ENCODE data around the gene PPIL6. TPM values are rescaled to one million over a fixed set of nuclear protein-coding genes. Genes with fewer than 3 reads are reported as not detected.

Gene PPIL6
- polyA plus RNA-seq, 2 of the 4 experiments (the other 2 are of a cell fraction): 1.6 to 5.0 TPM

- TF ChIP-seq KDM5A (IDR thresholded peaks at IDR 0.05): no peak
- no peak for TF ChIP-seq POLR2AphosphoS2 (conservative IDR thresholded peaks at IDR 0.05; ENCODE audit: low read length)
- no peak for TF ChIP-seq ZNF302 (CRISPR knock-in tag; IDR thresholded peaks at IDR 0.05)
- no peak for TF ChIP-seq PHF8 (IDR thresholded peaks at IDR 0.05; ENCODE audit: borderline replicate concordance, low read depth)
Observed at GRCh38 chr6:109472132-109472995, 31.9 kb upstream of the PPIL6 start (continued).

GRCh38 chr6:109471105-109471810 is 30.8 kb upstream of the PPIL6 start:
- ChIA-PET POLR2A (no interaction called here), CTCF (no interaction called here)
- no peak overlapping the region for H3K27ac ChIP-seq
- no peak for ATAC-seq
- FAIRE-seq: no peak
- H3K4me1 ChIP-seq: no peaks in the 10 kb centered on the region
- 97% methylated on average over 5 of the region's 5 CpGs for WGBS (ENCODE audit: missing lambda C conversion rate)
- DNase-seq (ENCODE audit: low read depth in 1 of 2, low spot score in 1 of 2): no peak
- H3K4me2 ChIP-seq: no peak overlapping the region
- H3K9me3 ChIP-seq: no peaks in the 10 kb centered on the region
- no peak overlapping the region for H3K4me3 ChIP-seq
- TF ChIP-seq RCOR1 (IDR thresholded peaks at IDR 0.05; ENCODE audit: low read depth, low read length): no peak
- no peak for TF ChIP-seq EHF (CRISPR knock-in tag; IDR thresholded peaks at IDR 0.05)
- no peak for TF ChIP-seq FOSB (CRISPR knock-in tag; IDR thresholded peaks at IDR 0.05)
- no peak for TF ChIP-seq GATA3 (IDR thresholded peaks at IDR 0.05; ENCODE audit: borderline replicate concordance)
- TF ChIP-seq TP53 (CRISPR knock-in tag; IDR thresholded peaks at IDR 0.05): no peak
- no peak for TF ChIP-seq RAD21 (conservative IDR thresholded peaks at IDR 0.05 in 1 of 2, IDR thresholded peaks at IDR 0.05 in 1 of 2)
- no peak for TF ChIP-seq ZC3H11A (IDR thresholded peaks at IDR 0.05)
- TF ChIP-seq CHD2 (IDR thresholded peaks at IDR 0.05; ENCODE audit: low read length, partially characterized antibody): no peak
- TF ChIP-seq EHMT2 (IDR thresholded peaks at IDR 0.05; ENCODE audit: low read depth): no peak
- TF ChIP-seq HES2 (IDR thresholded peaks at IDR 0.05): no peak
- TF ChIP-seq, protein P1, sequence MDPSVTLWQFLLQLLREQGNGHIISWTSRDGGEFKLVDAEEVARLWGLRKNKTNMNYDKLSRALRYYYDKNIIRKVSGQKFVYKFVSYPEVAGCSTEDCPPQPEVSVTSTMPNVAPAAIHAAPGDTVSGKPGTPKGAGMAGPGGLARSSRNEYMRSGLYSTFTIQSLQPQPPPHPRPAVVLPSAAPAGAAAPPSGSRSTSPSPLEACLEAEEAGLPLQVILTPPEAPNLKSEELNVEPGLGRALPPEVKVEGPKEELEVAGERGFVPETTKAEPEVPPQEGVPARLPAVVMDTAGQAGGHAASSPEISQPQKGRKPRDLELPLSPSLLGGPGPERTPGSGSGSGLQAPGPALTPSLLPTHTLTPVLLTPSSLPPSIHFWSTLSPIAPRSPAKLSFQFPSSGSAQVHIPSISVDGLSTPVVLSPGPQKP (IDR thresholded peaks at IDR 0.05; ENCODE audit: low read depth, low read length): no peak
- no peak for TF ChIP-seq RFX5 (IDR thresholded peaks at IDR 0.05)
- TF ChIP-seq CEBPB (IDR thresholded peaks at IDR 0.05): no peak
- no peak for TF ChIP-seq SREBF2 (IDR thresholded peaks at IDR 0.05)

DNA sequence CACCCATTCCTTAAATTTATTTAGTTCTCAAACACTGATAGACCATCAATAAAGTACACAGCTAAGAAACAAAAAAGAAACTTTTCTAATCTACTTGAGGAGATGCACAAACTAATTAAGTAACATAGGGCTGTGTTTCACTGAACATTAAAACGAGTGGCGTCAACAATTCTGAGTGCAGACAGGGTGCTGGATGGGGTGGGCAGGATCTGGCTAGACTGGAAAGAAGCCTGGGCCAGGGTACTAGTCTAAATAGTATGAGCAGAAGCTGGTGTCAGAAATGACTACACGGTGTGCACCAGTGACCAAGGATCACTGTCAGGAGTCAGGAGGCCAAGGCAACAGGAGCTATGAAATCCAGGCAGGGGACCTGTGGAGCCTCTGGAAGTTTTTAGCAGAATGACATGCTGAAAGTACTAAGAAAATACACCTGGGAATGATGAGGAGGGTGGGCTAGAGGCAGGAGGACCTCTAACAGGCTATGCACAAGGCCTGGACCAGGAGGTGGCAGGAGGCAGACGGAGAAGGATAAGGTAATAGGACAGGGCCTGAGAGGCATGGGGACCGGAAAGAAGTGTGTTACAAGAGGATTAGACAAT is 29.3 kb upstream of the PPIL6 start:
- 92% methylated on average over 5 of the region's 5 CpGs for WGBS (ENCODE audit: missing lambda C conversion rate)
- no peak for TF ChIP-seq MYC (IDR thresholded peaks at IDR 0.05; ENCODE audit: borderline replicate concordance, low read length)
- no peak for TF ChIP-seq HES2 (IDR thresholded peaks at IDR 0.05)
- TF ChIP-seq SREBF2 (IDR thresholded peaks at IDR 0.05): no peak
- TF ChIP-seq RNF2 (IDR thresholded peaks at IDR 0.05; ENCODE audit: borderline replicate concordance, low read depth): no peak
- no peak for TF ChIP-seq KDM1A (IDR thresholded peaks at IDR 0.05; ENCODE audit: low read depth)
- no peak for TF ChIP-seq ZFP36 (IDR thresholded peaks at IDR 0.05; ENCODE audit: borderline replicate concordance, partially characterized antibody)
- TF ChIP-seq TFCP2L1 (CRISPR knock-in tag; IDR thresholded peaks at IDR 0.05): no peak
- TF ChIP-seq ZC3H11A (IDR thresholded peaks at IDR 0.05): no peak
- TF ChIP-seq HMGXB4 (CRISPR knock-in tag; IDR thresholded peaks at IDR 0.05; ENCODE audit: borderline replicate concordance): no peak
- no peak for TF ChIP-seq PBX3 (IDR thresholded peaks at IDR 0.05)
- TF ChIP-seq MAFK (IDR thresholded peaks at IDR 0.05; ENCODE audit: partially characterized antibody): no peak
- TF ChIP-seq ESRRA (IDR thresholded peaks at IDR 0.05; ENCODE audit: borderline replicate concordance, low read length): no peak
- no peak for TF ChIP-seq HEYL (CRISPR knock-in tag; IDR thresholded peaks at IDR 0.05)
- no peak for TF ChIP-seq ZSCAN20 (CRISPR knock-in tag; IDR thresholded peaks at IDR 0.05)
- TF ChIP-seq CHD4 (IDR thresholded peaks at IDR 0.05; ENCODE audit: borderline replicate concordance): no peak

More for the DNA sequence above, 29.3 kb upstream of the PPIL6 start:
- POLR2A ChIA-PET: no interaction called here
- DNase-seq (ENCODE audit: low read depth in 1 of 2, low spot score in 1 of 2): no peak
- Histone ChIP-seq H3K27ac (no peak overlapping the region), H3K9me3 (no peaks in the 10 kb centered on the region), H3K4me2 (no peak overlapping the region), H3K4me3 (no peak overlapping the region), H3K4me1 (no peaks in the 10 kb centered on the region)
- CTCF ChIA-PET: no interaction called here
- FAIRE-seq: no peak
- no peak for ATAC-seq

All from A549 (cell line).